ENCODE data around the gene FIGNL1.
A peak's percentile ranks its signal among the peaks of the same experiment; 100 is the strongest.

FIGNL1 gene

DNA sequence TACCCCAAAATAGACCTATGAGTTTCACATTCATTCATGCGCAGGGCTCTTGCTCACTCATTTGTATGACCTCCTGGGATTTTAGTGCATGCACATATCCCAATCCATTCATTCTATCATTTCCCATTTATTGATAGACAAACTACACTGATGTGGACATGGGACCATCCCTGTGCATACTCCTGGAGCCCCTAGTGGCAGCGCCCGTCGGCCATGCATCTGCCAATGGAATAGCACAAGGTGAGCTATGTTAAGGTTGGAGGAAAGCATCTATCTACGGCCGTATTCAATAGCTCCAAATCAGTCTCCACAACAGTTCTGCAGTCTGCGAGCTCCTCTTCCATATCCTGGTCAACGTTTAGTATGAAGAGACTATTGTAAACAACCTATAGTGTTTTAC is 31.7 kb upstream of the FIGNL1 start:
- H3K4me3 ChIP-seq (ENCODE audit: low read depth, low read length): no peak overlapping the region
- no peak for DNase-seq (ENCODE audit: low read depth)
- TF ChIP-seq, protein P1, sequence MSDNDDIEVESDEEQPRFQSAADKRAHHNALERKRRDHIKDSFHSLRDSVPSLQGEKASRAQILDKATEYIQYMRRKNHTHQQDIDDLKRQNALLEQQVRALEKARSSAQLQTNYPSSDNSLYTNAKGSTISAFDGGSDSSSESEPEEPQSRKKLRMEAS (IDR thresholded peaks at IDR 0.05; ENCODE audit: low read depth, low read length): no peak
- TF ChIP-seq, protein P2, sequence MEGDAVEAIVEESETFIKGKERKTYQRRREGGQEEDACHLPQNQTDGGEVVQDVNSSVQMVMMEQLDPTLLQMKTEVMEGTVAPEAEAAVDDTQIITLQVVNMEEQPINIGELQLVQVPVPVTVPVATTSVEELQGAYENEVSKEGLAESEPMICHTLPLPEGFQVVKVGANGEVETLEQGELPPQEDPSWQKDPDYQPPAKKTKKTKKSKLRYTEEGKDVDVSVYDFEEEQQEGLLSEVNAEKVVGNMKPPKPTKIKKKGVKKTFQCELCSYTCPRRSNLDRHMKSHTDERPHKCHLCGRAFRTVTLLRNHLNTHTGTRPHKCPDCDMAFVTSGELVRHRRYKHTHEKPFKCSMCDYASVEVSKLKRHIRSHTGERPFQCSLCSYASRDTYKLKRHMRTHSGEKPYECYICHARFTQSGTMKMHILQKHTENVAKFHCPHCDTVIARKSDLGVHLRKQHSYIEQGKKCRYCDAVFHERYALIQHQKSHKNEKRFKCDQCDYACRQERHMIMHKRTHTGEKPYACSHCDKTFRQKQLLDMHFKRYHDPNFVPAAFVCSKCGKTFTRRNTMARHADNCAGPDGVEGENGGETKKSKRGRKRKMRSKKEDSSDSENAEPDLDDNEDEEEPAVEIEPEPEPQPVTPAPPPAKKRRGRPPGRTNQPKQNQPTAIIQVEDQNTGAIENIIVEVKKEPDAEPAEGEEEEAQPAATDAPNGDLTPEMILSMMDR (IDR thresholded peaks at IDR 0.05; ENCODE audit: low read depth, low read length): peak; percentile 23

- TF ChIP-seq POLR2A (IDR thresholded peaks at IDR 0.05; ENCODE audit: extremely low read depth, insufficient read length) (no peak), MYC (IDR thresholded peaks at IDR 0.05; ENCODE audit: low read depth, low read length) (no peak)
- TF ChIP-seq, protein P1 (IDR thresholded peaks at IDR 0.05; ENCODE audit: low read depth, low read length): no peak
- TF ChIP-seq, protein P2 (IDR thresholded peaks at IDR 0.05; ENCODE audit: low read depth, low read length): no peak
- no peak overlapping the region for H3K4me3 ChIP-seq (ENCODE audit: low read depth, low read length)
- DNase-seq (ENCODE audit: low read depth): no peak
Observed at GRCh38 chr7:50480797-50481196, 30.6 kb upstream of the FIGNL1 start.

DNA sequence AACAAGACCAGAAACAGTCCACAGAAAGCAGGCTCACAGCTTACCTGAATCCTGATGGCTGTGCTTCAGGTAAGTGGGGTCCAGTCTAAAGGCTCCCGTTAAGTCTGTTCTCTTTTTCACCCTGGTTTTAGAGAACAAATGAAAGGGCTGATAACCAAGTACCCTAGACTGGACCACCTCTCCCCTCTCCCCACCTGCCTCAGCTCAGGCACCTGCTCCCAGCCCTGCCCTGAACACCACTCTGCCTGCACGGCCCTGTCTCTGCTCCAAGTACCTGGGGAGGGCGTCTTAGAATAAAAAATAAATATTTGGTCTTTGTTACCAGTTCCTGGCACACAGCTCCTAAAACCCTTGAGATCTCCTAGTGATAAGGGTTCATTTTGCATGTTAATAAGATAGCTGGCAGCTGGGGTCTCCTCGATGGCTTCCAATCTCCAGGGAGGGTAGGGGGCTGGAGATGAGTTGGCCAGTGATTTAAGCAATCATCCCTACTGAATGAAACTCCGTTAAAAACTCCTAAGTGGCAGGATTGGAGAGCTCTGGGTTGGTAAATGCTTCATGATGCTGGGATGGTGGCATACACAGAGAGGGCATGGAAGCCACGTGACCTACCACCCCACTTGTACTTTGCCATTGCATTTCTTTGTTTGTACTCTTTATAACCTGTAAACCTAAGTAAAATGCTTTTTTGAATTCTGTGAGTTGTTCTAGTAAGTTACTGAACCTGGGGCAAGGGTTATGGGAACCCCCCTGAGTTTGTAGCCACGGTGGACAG is 29.8 kb upstream of the FIGNL1 start:
- no peak overlapping the region for H3K4me3 ChIP-seq (ENCODE audit: low read depth, low read length)
- DNase-seq (ENCODE audit: low read depth): no peak
- TF ChIP-seq, protein P1 (IDR thresholded peaks at IDR 0.05; ENCODE audit: low read depth, low read length): no peak
- no peak for TF ChIP-seq MYC (IDR thresholded peaks at IDR 0.05; ENCODE audit: low read depth, low read length)
- TF ChIP-seq POLR2A (IDR thresholded peaks at IDR 0.05; ENCODE audit: extremely low read depth, insufficient read length): no peak
- TF ChIP-seq, protein P2 (IDR thresholded peaks at IDR 0.05; ENCODE audit: low read depth, low read length): no peak

- TF ChIP-seq MYC (IDR thresholded peaks at IDR 0.05; ENCODE audit: low read depth, low read length) (no peak), POLR2A (IDR thresholded peaks at IDR 0.05; ENCODE audit: extremely low read depth, insufficient read length) (no peak)
- TF ChIP-seq, protein P1 (IDR thresholded peaks at IDR 0.05; ENCODE audit: low read depth, low read length): no peak
- TF ChIP-seq, protein P2 (IDR thresholded peaks at IDR 0.05; ENCODE audit: low read depth, low read length): no peak
- no peak for DNase-seq (ENCODE audit: low read depth)
- no peak overlapping the region for H3K4me3 ChIP-seq (ENCODE audit: low read depth, low read length)
Observed at GRCh38 chr7:50477640-50478039, 27.5 kb upstream of the FIGNL1 start.

- no peak for DNase-seq (ENCODE audit: low read depth)
- no peak for TF ChIP-seq POLR2A (IDR thresholded peaks at IDR 0.05; ENCODE audit: extremely low read depth, insufficient read length)
- TF ChIP-seq MYC (IDR thresholded peaks at IDR 0.05; ENCODE audit: low read depth, low read length): no peak
- TF ChIP-seq, protein P2 (IDR thresholded peaks at IDR 0.05; ENCODE audit: low read depth, low read length): no peak
- TF ChIP-seq, protein P1 (IDR thresholded peaks at IDR 0.05; ENCODE audit: low read depth, low read length): no peak
- no peak overlapping the region for H3K4me3 ChIP-seq (ENCODE audit: low read depth, low read length)
Observed at GRCh38 chr7:50476953-50477625, 26.9 kb upstream of the FIGNL1 start.
